HepG2 (cell line): ENCODE measurements around the gene GPR61. TPM values are rescaled to one million over a fixed set of nuclear protein-coding genes. Genes with fewer than 3 reads are reported as not detected.

Experiments
- ATAC-seq: fragments of 200-7000 bp; cut with Tn5 transposase; 3 replicates; pipeline ENCODE4 v1.9.1; 2020; ENCODE audit warnings: mild to moderate bottlenecking, moderate library complexity
- BruUV-seq: library from RNA; stranded (reverse); fragments of 400-500 nt; replicated peaks from 2 replicates; lab custom pipeline; 2021; lab: Mats Ljungman, UMichigan
- CTCF ChIA-PET: fragments of 300-600 bp; formaldehyde crosslinking; extraction: SDS; loops from one replicate; lab custom pipeline; 2021; ENCODE audit warnings: low total read pairs, inconsistent platforms, low intra/inter-chr PET ratio; lab: Yijun Ruan, JAX
- POLR2A ChIA-PET: fragments of 350-600 bp; sonication (Branson Sonifier 250); formaldehyde crosslinking; loops from one replicate; lab custom pipeline; 2020; ENCODE audit warnings: antibody characterized with exemption, inconsistent platforms; lab: Yijun Ruan, JAX
- DNase-seq: peaks from one replicate; pipeline ENCODE4 v3.0.0-alpha.2; 2015; ENCODE audit warnings: low spot score
- FAIRE-seq: peaks from 3 replicates; lab custom pipeline; 2011; peaks lifted over from hg19 to GRCh38; lab: Jason Lieb, UNC
- H2AFZ ChIP-seq: one replicate; pipeline ENCODE4 v1.6.1; 2011; ENCODE audit warnings: low read length, inconsistent platforms
- H3K27ac ChIP-seq: fragments of 300-600 bp; 3 replicates; pipeline ENCODE4 v1.8.0; 2011; ENCODE audit warnings: mixed run types, mild to moderate bottlenecking, mixed read lengths, low read length, inconsistent platforms; ENCODE audit not compliant: insufficient read depth; ENCODE audit errors: extremely low read length
- H3K27me3 ChIP-seq, 2 experiments: fragments of 200-600 bp in 1 of 2; 2 replicates in 1 of 2; 3 replicates in 1 of 2; pipeline versions ENCODE4 v1.6.0 to v1.8.0; 2011; ENCODE audit warnings: low read length in 2 of 2, mild to moderate bottlenecking in 2 of 2, moderate library complexity in 2 of 2, inconsistent platforms in 1 of 2; ENCODE audit not compliant: insufficient read depth in 2 of 2, control insufficient read depth in 1 of 2
- H3K36me3 ChIP-seq, 2 experiments: fragments of 200-600 bp in 1 of 2; replicated peaks in 1 of 2; 2 replicates in 1 of 2; 3 replicates in 1 of 2; pipeline versions ENCODE4 v1.5.1 to v1.8.0; 2011; ENCODE audit warnings: low read length in 2 of 2, inconsistent platforms in 1 of 2; ENCODE audit not compliant: insufficient read depth in 2 of 2, control insufficient read depth in 1 of 2
- H3K4me1 ChIP-seq: 2 replicates; pipeline ENCODE4 v1.5.1; 2012; ENCODE audit warnings: low read length, inconsistent platforms; ENCODE audit not compliant: insufficient read depth
- H3K4me2 ChIP-seq: 2 replicates; pipeline ENCODE4 v1.6.0; 2011; ENCODE audit warnings: low read depth, low read length, inconsistent platforms
- H3K4me3 ChIP-seq, 3 experiments: fragments of 200-600 bp in 1 of 3; sonication (generic), shearing (Covaris generic) in 1 of 3; replicated peaks in 1 of 3; 2 replicates each; pipeline ENCODE4 v1.5.1; 2011 to 2016; ENCODE audit warnings: low read length in 3 of 3, inconsistent platforms in 2 of 3, low read depth in 2 of 3, mild to moderate bottlenecking in 2 of 3, control low read depth in 1 of 3, mixed read lengths in 1 of 3; ENCODE audit not compliant: insufficient read depth in 1 of 3
- H3K79me2 ChIP-seq: one replicate; pipeline ENCODE4 v1.6.1; 2011; ENCODE audit warnings: low read length, inconsistent platforms; ENCODE audit not compliant: insufficient read depth
- H3K9ac ChIP-seq: 2 replicates; pipeline ENCODE4 v1.6.0; 2011; ENCODE audit warnings: mild to moderate bottlenecking, low read depth, low read length, inconsistent platforms; ENCODE audit not compliant: insufficient read depth
- H3K9me3 ChIP-seq: 2 replicates; pipeline ENCODE4 v1.5.1; 2012; ENCODE audit warnings: mild to moderate bottlenecking, low read length
- H4K20me1 ChIP-seq: 2 replicates; pipeline ENCODE4 v1.6.0; 2011; ENCODE audit warnings: inconsistent platforms, mild to moderate bottlenecking, low read length, moderate library complexity; ENCODE audit not compliant: insufficient read depth
- GTF2F1 ChIP-seq: fragments of 150-350 bp; IDR thresholded peaks from 2 replicates; pipeline ENCODE4 v1.6.1; 2014; ENCODE audit warnings: low read length
- KAT2B ChIP-seq: fragments of 150-350 bp; IDR thresholded peaks from 2 replicates; pipeline ENCODE4 v1.6.1; 2014; ENCODE audit warnings: low read depth, low read length, borderline replicate concordance
- KLF6 ChIP-seq: IDR thresholded peaks from 2 replicates; pipeline ENCODE4 v1.8.0; 2016; ENCODE audit warnings: missing biosample characterization, missing genetic modification reagents
- MED1 ChIP-seq: sonication (generic); formaldehyde crosslinking; IDR thresholded peaks from 2 replicates; pipeline ENCODE4 v1.4.0; 2020; ENCODE audit warnings: missing genetic modification reagents
- PAX8 ChIP-seq: sonication (generic); formaldehyde crosslinking; IDR thresholded peaks from 2 replicates; pipeline ENCODE4 v1.8.0; 2022; ENCODE audit warnings: mild to moderate bottlenecking, missing genetic modification reagents, borderline replicate concordance
- POLR2G ChIP-seq: fragments of 200-400 bp; formaldehyde crosslinking; IDR thresholded peaks from 2 replicates; pipeline ENCODE4 v1.6.1; 2018; ENCODE audit warnings: mild to moderate bottlenecking, low read depth, low read length, moderate library complexity
- ZBTB21 ChIP-seq: sonication (generic); formaldehyde crosslinking; IDR thresholded peaks from 2 replicates; pipeline ENCODE4 v1.4.0; 2020; ENCODE audit warnings: missing genetic modification reagents
- ZBTB8A ChIP-seq: sonication (generic); formaldehyde crosslinking; IDR thresholded peaks from 2 replicates; pipeline ENCODE4 v1.4.0; 2020; ENCODE audit warnings: mild to moderate bottlenecking, low read depth, missing genetic modification reagents, borderline replicate concordance
- ZNF234 ChIP-seq: sonication (generic); formaldehyde crosslinking; conservative IDR thresholded peaks from 2 replicates; pipeline ENCODE4 v1.5.1; 2020; ENCODE audit warnings: mild to moderate bottlenecking, missing genetic modification reagents
- ZNF33B ChIP-seq: sonication (generic); formaldehyde crosslinking; IDR thresholded peaks from 2 replicates; pipeline ENCODE4 v1.5.1; 2020; ENCODE audit warnings: mild to moderate bottlenecking, missing genetic modification reagents
- ZNF547 ChIP-seq: sonication (generic); formaldehyde crosslinking; IDR thresholded peaks from 2 replicates; pipeline ENCODE4 v1.5.1; 2020; ENCODE audit warnings: mild to moderate bottlenecking, missing genetic modification reagents
- WGBS: methylation state at CpG from one replicate; pipeline ENCODE4 v1.1.6; 2017; ENCODE audit warnings: low lambda C conversion rate; 5-methylcytosine and 5-hydroxymethylcytosine counted together
- in situ Hi-C: cut with HindIII; loops from 2 replicates; pipeline ENCODE4 v1.10.0; 2017; ENCODE audit warnings: low pct_unique_long_range_greater_than_20kb; ENCODE audit not compliant: extremely low pct_ligation_motif_present
- intact Hi-C: fragments of 100-400 bp; cut with micrococcal nuclease; formaldehyde crosslinking; loops from one replicate; pipeline ENCODE4 v1.10.0; 2022; ENCODE audit not compliant: unreplicated experiment
- polyA plus RNA-seq, 8 experiments: library from polyadenylated mRNA; depleted of rRNA in 3 of 8; stranded (reverse) in 7 of 8; unstranded in 1 of 8; fragments of >200 nt; fragmentation: Illumina TruSeq in 4 of 8; extraction: Trizol in 4 of 8; gene quantifications; 2 replicates each; pipeline versions ENCODE4 v1.2.1 to v1.2.3, GENCODE V29; 2011 to 2016; ENCODE audit warnings: low read depth in 4 of 8, missing spikeins in 1 of 8, mixed read lengths in 1 of 8; ENCODE audit not compliant: insufficient read depth in 1 of 8
- total RNA-seq, 5 experiments: library from RNA; depleted of rRNA; stranded (reverse); fragments of >200 nt; fragmentation: Illumina TruSeq; extraction: Trizol; gene quantifications; 2 replicates each; pipeline ENCODE4 v1.2.3, GENCODE V29; 2016; ENCODE audit warnings: low read depth in 1 of 5
- TF ChIP-seq, protein P1 (sequence below): IDR thresholded peaks from 2 replicates; pipeline ENCODE4 v1.6.1; 2018; ENCODE audit warnings: missing genetic modification reagents
- TF ChIP-seq, protein P2 (sequence below): sonication (generic); formaldehyde crosslinking; IDR thresholded peaks from 2 replicates; pipeline ENCODE4; 2020; ENCODE audit warnings: missing genetic modification reagents, mild to moderate bottlenecking, borderline replicate concordance
- TF ChIP-seq, protein P3 (sequence below): sonication (generic); formaldehyde crosslinking; IDR thresholded peaks from 2 replicates; pipeline ENCODE4 v1.4.0; 2020; ENCODE audit warnings: missing genetic modification reagents, mild to moderate bottlenecking, borderline replicate concordance

Gene GPR61
- total and polyA plus RNA-seq, 2 of the 13 experiments (the other 11 are each of a cell fraction or from before 2014, with no cell fraction given) = not detected

DNA sequence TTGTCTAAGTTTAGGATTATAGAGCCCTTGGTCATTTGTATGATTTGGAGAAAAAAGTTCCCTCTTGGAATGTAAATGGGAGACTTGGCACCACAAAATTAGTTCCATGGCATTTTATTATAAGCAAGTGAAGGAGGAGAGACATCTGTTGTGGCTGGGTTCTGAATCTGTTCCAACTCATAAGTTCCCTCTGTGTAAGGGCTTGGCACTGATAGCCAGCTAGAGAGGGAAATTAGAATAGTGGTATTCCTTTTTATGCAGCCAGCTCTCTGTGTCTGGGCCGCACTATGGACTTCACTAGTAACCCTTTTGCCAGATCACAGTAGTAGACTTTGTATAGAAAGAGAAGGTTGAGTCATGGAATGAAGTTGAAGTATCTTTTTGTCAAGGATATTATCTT, 39.8 kb downstream of the GPR61 start (continued):
- TF ChIP-seq, protein P1, sequence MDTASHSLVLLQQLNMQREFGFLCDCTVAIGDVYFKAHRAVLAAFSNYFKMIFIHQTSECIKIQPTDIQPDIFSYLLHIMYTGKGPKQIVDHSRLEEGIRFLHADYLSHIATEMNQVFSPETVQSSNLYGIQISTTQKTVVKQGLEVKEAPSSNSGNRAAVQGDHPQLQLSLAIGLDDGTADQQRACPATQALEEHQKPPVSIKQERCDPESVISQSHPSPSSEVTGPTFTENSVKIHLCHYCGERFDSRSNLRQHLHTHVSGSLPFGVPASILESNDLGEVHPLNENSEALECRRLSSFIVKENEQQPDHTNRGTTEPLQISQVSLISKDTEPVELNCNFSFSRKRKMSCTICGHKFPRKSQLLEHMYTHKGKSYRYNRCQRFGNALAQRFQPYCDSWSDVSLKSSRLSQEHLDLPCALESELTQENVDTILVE = no peak
- TF ChIP-seq GTF2F1 = no peak
- no peak for TF ChIP-seq ZNF234 (CRISPR knock-in tag)
- no peak for TF ChIP-seq MED1 (CRISPR knock-in tag)
- TF ChIP-seq, all 625 proteins: peak for 0

DNA sequence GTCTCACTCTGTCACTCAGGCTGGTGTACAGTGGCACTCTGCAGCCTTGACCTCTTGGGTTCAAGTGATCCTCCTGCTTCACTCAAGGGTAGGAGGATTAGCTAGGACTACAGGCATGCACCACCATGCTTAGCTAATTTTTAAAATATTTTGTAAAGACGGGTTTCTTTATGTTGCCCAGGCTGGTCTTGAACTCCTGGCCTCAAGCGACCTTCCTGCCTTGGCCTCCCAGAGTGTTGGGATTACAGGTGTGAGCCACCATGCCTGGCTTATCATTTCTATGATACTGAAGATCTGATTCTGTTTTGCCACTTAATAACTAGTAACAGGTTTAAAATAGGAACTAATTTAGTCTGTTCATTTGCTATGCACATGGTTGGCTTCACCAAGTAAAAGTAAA, 42.3 kb downstream of the GPR61 start:
- DNase-seq (no peak), FAIRE-seq (no peak), ATAC-seq (no peak)
- ChIA-PET POLR2A (no interaction called here), CTCF (no interaction called here)
- Histone ChIP-seq H3K27ac (no peak overlapping the region), H3K27me3 (no peaks in the 10 kb centered on the region), H3K36me3 (peaks cover 11 to 54% of the 10 kb centered on the region in 2 experiments; a peak in 4 of 5 replicates), H4K20me1 (no peaks in the 10 kb centered on the region), H3K9me3 (no peaks in the 10 kb centered on the region), H3K4me2 (no peak overlapping the region), H2AFZ (no peak overlapping the region), H3K9ac (no peak overlapping the region), H3K79me2 (no peaks in the 10 kb centered on the region), H3K4me1 (peaks cover 36% of the 10 kb centered on the region), H3K4me3 (no peak overlapping the region)
- intact Hi-C loops (no loop called here), in situ Hi-C loops (no loop called here)
- 94% methylated on average over 2 of the region's 2 CpGs for WGBS
- TF ChIP-seq PAX8 (CRISPR knock-in tag) = no peak
- no peak for TF ChIP-seq KLF6 (CRISPR knock-in tag)
- no peak for TF ChIP-seq KAT2B
- no peak for TF ChIP-seq ZBTB21 (CRISPR knock-in tag)
- TF ChIP-seq, protein P2, sequence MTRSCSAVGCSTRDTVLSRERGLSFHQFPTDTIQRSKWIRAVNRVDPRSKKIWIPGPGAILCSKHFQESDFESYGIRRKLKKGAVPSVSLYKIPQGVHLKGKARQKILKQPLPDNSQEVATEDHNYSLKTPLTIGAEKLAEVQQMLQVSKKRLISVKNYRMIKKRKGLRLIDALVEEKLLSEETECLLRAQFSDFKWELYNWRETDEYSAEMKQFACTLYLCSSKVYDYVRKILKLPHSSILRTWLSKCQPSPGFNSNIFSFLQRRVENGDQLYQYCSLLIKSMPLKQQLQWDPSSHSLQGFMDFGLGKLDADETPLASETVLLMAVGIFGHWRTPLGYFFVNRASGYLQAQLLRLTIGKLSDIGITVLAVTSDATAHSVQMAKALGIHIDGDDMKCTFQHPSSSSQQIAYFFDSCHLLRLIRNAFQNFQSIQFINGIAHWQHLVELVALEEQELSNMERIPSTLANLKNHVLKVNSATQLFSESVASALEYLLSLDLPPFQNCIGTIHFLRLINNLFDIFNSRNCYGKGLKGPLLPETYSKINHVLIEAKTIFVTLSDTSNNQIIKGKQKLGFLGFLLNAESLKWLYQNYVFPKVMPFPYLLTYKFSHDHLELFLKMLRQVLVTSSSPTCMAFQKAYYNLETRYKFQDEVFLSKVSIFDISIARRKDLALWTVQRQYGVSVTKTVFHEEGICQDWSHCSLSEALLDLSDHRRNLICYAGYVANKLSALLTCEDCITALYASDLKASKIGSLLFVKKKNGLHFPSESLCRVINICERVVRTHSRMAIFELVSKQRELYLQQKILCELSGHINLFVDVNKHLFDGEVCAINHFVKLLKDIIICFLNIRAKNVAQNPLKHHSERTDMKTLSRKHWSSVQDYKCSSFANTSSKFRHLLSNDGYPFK (CRISPR knock-in tag) = no peak
- no peak for TF ChIP-seq POLR2G
- no peak for TF ChIP-seq ZBTB8A (CRISPR knock-in tag)
- TF ChIP-seq, protein P3, sequence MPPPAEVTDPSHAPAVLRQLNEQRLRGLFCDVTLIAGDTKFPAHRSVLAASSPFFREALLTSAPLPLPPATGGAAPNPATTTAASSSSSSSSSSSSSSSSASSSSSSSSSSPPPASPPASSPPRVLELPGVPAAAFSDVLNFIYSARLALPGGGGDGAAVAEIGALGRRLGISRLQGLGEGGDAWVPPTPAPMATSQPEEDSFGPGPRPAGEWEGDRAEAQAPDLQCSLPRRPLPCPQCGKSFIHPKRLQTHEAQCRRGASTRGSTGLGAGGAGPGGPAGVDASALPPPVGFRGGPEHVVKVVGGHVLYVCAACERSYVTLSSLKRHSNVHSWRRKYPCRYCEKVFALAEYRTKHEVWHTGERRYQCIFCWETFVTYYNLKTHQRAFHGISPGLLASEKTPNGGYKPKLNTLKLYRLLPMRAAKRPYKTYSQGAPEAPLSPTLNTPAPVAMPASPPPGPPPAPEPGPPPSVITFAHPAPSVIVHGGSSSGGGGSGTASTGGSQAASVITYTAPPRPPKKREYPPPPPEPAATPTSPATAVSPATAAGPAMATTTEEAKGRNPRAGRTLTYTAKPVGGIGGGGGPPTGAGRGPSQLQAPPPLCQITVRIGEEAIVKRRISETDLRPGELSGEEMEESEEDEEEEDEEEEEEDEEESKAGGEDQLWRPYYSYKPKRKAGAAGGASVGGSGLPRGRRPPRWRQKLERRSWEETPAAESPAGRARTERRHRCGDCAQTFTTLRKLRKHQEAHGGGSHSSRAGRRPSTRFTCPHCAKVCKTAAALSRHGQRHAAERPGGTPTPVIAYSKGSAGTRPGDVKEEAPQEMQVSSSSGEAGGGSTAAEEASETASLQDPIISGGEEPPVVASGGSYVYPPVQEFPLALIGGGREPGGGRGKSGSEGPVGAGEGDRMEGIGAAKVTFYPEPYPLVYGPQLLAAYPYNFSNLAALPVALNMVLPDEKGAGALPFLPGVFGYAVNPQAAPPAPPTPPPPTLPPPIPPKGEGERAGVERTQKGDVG (CRISPR knock-in tag) = no peak
- TF ChIP-seq ZNF33B (CRISPR knock-in tag) = no peak
- no peak for TF ChIP-seq ZNF547 (CRISPR knock-in tag)
- BruUV-seq = no TSS peak
